CD1c-positive myeloid dendritic cell (primary cell): ENCODE data around the gene FSD2.
"Not testable (repeated sequence)": the region's sequence is repeated elsewhere in the genome, so short reads cannot be mapped to it uniquely, and the experiment has no call there.

Experiments
- DNase-seq: peaks from one replicate; pipeline ENCODE4 v3.0.0-alpha.2; 2016; ENCODE audit errors: extremely low spot score

FSD2 gene

GRCh38 chr15:82798104-82798503 lies 7.8 kb downstream of the FSD2 start:
- DNase-seq: no peak

- DNase-seq: no peak
Observed at GRCh38 chr15:82793737-82794136, 12.1 kb downstream of the FSD2 start.

GRCh38 chr15:82792068-82792467 lies 13.8 kb downstream of the FSD2 start:
- DNase-seq: no peak

- no peak for DNase-seq
Observed at GRCh38 chr15:82790321-82790720, 15.5 kb downstream of the FSD2 start.

- no peak for DNase-seq
Observed at GRCh38 chr15:82789491-82789890, 16.4 kb downstream of the FSD2 start.

GRCh38 chr15:82788496-82788895 lies 17.4 kb downstream of the FSD2 start:
- no peak for DNase-seq

- DNase-seq: no peak
Observed at GRCh38 chr15:82781349-82781748, 24.5 kb downstream of the FSD2 start.

- no peak for DNase-seq
Observed at GRCh38 chr15:82778755-82779154, 27.1 kb downstream of the FSD2 start.

GRCh38 chr15:82774496-82774895 lies 31.4 kb downstream of the FSD2 start:
- no peak for DNase-seq

GRCh38 chr15:82771789-82772607 lies 33.9 kb downstream of the FSD2 start:
- DNase-seq: no peak

- no peak for DNase-seq
Observed at GRCh38 chr15:82768414-82769054, 37.3 kb downstream of the FSD2 start.

GRCh38 chr15:82767163-82767829 lies 38.6 kb downstream of the FSD2 start:
- DNase-seq: no peak

GRCh38 chr15:82766201-82766600 lies 39.7 kb downstream of the FSD2 start:
- not testable (repeated sequence) for DNase-seq

GRCh38 chr15:82764740-82765139 lies 41.1 kb downstream of the FSD2 start:
- DNase-seq: no peak

GRCh38 chr15:82764117-82764490 lies 41.8 kb downstream of the FSD2 start:
- DNase-seq: no peak

GRCh38 chr15:82763361-82764116 lies 42.3 kb downstream of the FSD2 start:
- no peak for DNase-seq

GRCh38 chr15:82751308-82751707 lies 54.6 kb downstream of the FSD2 start:
- DNase-seq: peak; percentile 45

GRCh38 chr15:82750831-82751180 lies 55.1 kb downstream of the FSD2 start:
- DNase-seq: peak; percentile 5

GRCh38 chr15:82749951-82750830 lies 55.7 kb downstream of the FSD2 start:
- DNase-seq: peak; percentile 95

GRCh38 chr15:82748315-82748714 lies 57.6 kb downstream of the FSD2 start:
- no peak for DNase-seq

GRCh38 chr15:82743810-82744209 lies 62.1 kb downstream of the FSD2 start:
- no peak for DNase-seq
